IMR-90 (cell line): ENCODE measurements around the gene DBN1. TPM values are rescaled to one million over a fixed set of nuclear protein-coding genes. Genes with fewer than 3 reads are reported as not detected.

Experiments
- ATAC-seq: fragments of 200-7000 bp; cut with Tn5 transposase; 2 replicates; pipeline ENCODE4 v1.9.1; 2020; ENCODE audit warnings: low read depth, mild to moderate bottlenecking, moderate library complexity
- BruUV-seq: library from RNA; stranded (reverse); fragments of 400-500 nt; replicated peaks from 2 replicates; lab custom pipeline; 2021; lab: Mats Ljungman, UMichigan
- CTCF ChIA-PET: fragments of 300-600 bp; formaldehyde crosslinking; extraction: SDS; loops from one replicate; lab custom pipeline; 2021; ENCODE audit warnings: antibody characterized with exemption; lab: Yijun Ruan, JAX
- POLR2A ChIA-PET: fragments of 300-600 bp; sonication (Branson Sonifier 250); formaldehyde crosslinking; loops from one replicate; lab custom pipeline; 2022; ENCODE audit warnings: antibody characterized with exemption; ENCODE audit not compliant: unreplicated experiment; lab: Charles Lee
- DNase-seq: peaks from one replicate; pipeline ENCODE4 v3.0.0; 2013
- H2AFZ ChIP-seq: replicated peaks from 2 replicates; pipeline ENCODE3; 2013; ENCODE audit warnings: low read length, mild to moderate bottlenecking; ENCODE audit not compliant: poor library complexity
- H2AK5ac ChIP-seq: 2 replicates; pipeline ENCODE4 v1.6.1; 2013; ENCODE audit warnings: low read depth, low read length, inconsistent platforms
- H2AK9ac ChIP-seq: replicated peaks from 2 replicates; pipeline ENCODE3; 2013; ENCODE audit warnings: mild to moderate bottlenecking, low read depth, low read length, moderate library complexity; ENCODE audit not compliant: poor library complexity
- H2BK120ac ChIP-seq: 2 replicates; pipeline ENCODE4 v1.6.1; 2013; ENCODE audit warnings: low read depth, low read length, inconsistent platforms
- H2BK15ac ChIP-seq: 3 replicates; pipeline ENCODE4 v1.6.1; 2013; ENCODE audit warnings: low read depth, low read length, inconsistent platforms
- H2BK20ac ChIP-seq: 2 replicates; pipeline ENCODE4 v1.6.1; 2013; ENCODE audit warnings: low read depth, mild to moderate bottlenecking, inconsistent platforms, low read length, moderate library complexity
- H2BK5ac ChIP-seq: 2 replicates; pipeline ENCODE4 v1.6.1; 2013; ENCODE audit warnings: mild to moderate bottlenecking, low read depth, low read length, inconsistent platforms; ENCODE audit not compliant: poor library complexity, severe bottlenecking
- H3K14ac ChIP-seq: replicated peaks from 2 replicates; pipeline ENCODE4 v1.6.1; 2013; ENCODE audit warnings: low read depth, low read length, inconsistent platforms
- H3K18ac ChIP-seq: 2 replicates; pipeline ENCODE4 v1.6.1; 2013; ENCODE audit warnings: low read depth, low read length, control low read depth
- H3K23ac ChIP-seq: 2 replicates; pipeline ENCODE4 v1.6.1; 2013; ENCODE audit warnings: low read depth, low read length, inconsistent platforms
- H3K27ac ChIP-seq: 2 replicates; pipeline ENCODE4 v1.5.1; 2013; ENCODE audit warnings: mild to moderate bottlenecking, control low read depth, low read length; ENCODE audit not compliant: insufficient read depth
- H3K27me3 ChIP-seq: 2 replicates; pipeline ENCODE4 v1.6.1; 2013; ENCODE audit warnings: low read length; ENCODE audit not compliant: control insufficient read depth, insufficient read depth
- H3K36me3 ChIP-seq: 2 replicates; pipeline ENCODE4 v1.6.1; 2013; ENCODE audit warnings: low read length, mixed read lengths; ENCODE audit not compliant: control insufficient read depth, insufficient read depth
- H3K4ac ChIP-seq: 2 replicates; pipeline ENCODE4 v1.6.1; 2013; ENCODE audit warnings: low read depth, low read length, inconsistent platforms
- H3K4me1 ChIP-seq: 2 replicates; pipeline ENCODE4 v1.6.1; 2013; ENCODE audit warnings: low read length, mixed read lengths; ENCODE audit not compliant: control insufficient read depth, insufficient read depth
- H3K4me2 ChIP-seq: 2 replicates; pipeline ENCODE4 v1.6.1; 2013; ENCODE audit warnings: low read depth, mild to moderate bottlenecking, control low read depth, low read length, moderate library complexity
- H3K4me3 ChIP-seq: 2 replicates; pipeline ENCODE4 v1.5.1; 2013; ENCODE audit warnings: low read depth, mild to moderate bottlenecking, control low read depth, low read length, moderate library complexity; ENCODE audit not compliant: insufficient read depth
- H3K56ac ChIP-seq: 2 replicates; pipeline ENCODE4 v1.6.1; 2013; ENCODE audit warnings: low read length, inconsistent platforms; ENCODE audit not compliant: insufficient read depth; ENCODE audit errors: extremely low read depth
- H3K79me1 ChIP-seq, 2 experiments: 2 replicates each; pipeline ENCODE4 v1.6.1; 2013; ENCODE audit warnings: low read length in 2 of 2, inconsistent platforms in 1 of 2, low read depth in 1 of 2
- H3K9ac ChIP-seq: 2 replicates; pipeline ENCODE4 v1.6.1; 2013; ENCODE audit warnings: low read depth, low read length, control low read depth
- H3K9me1 ChIP-seq: 2 replicates; pipeline ENCODE4 v1.6.1; 2013; ENCODE audit warnings: low read length, inconsistent platforms; ENCODE audit not compliant: insufficient read depth
- H3K9me3 ChIP-seq: 2 replicates; pipeline ENCODE4 v1.6.1; 2013; ENCODE audit warnings: low read length; ENCODE audit not compliant: control insufficient read depth, insufficient read depth
- H4K20me1 ChIP-seq: 2 replicates; pipeline ENCODE4 v1.6.1; 2013; ENCODE audit warnings: low read length, inconsistent platforms; ENCODE audit not compliant: insufficient read depth
- H4K5ac ChIP-seq: 2 replicates; pipeline ENCODE4 v1.6.1; 2013; ENCODE audit warnings: mild to moderate bottlenecking, low read depth, low read length, control low read depth
- H4K8ac ChIP-seq, 2 experiments: 2 replicates each; pipeline ENCODE4 v1.6.1; 2013; ENCODE audit warnings: low read depth in 2 of 2, low read length in 2 of 2, control low read depth in 1 of 2, inconsistent platforms in 1 of 2
- H4K91ac ChIP-seq: 2 replicates; pipeline ENCODE4 v1.6.1; 2013; ENCODE audit warnings: low read depth, low read length, inconsistent platforms; ENCODE audit not compliant: insufficient read depth
- BHLHE40 ChIP-seq: fragments of 150-350 bp; IDR thresholded peaks from 2 replicates; pipeline ENCODE4 v1.6.1; 2016; ENCODE audit warnings: mild to moderate bottlenecking, low read depth, low read length
- CEBPB ChIP-seq: IDR thresholded peaks from 2 replicates; pipeline ENCODE4 v1.6.1; 2012; ENCODE audit warnings: low read depth, low read length, improper control_type of control experiment
- CHD1 ChIP-seq: IDR thresholded peaks from 2 replicates; pipeline ENCODE4 v1.6.1; 2012; ENCODE audit warnings: low read depth, low read length, improper control_type of control experiment
- MAFK ChIP-seq: IDR thresholded peaks from 2 replicates; pipeline ENCODE4 v1.6.1; 2012; ENCODE audit warnings: low read depth, low read length, improper control_type of control experiment
- NFE2L2 ChIP-seq: fragments of 150-350 bp; IDR thresholded peaks from 2 replicates; pipeline ENCODE4 v1.6.1; 2016; ENCODE audit warnings: low read depth, mild to moderate bottlenecking, low read length
- POLR2A ChIP-seq: IDR thresholded peaks from 2 replicates; pipeline ENCODE4 v1.6.1; 2012; ENCODE audit warnings: mild to moderate bottlenecking, low read depth, low read length
- RAD21 ChIP-seq: IDR thresholded peaks from 2 replicates; pipeline ENCODE4 v1.6.1; 2012; ENCODE audit warnings: low read length, improper control_type of control experiment
- WGBS, 2 experiments: methylation state at CpG; one replicate each; pipeline versions ENCODE4 v1.1.5 to v1.1.7; 2013; ENCODE audit warnings: missing lambda C conversion rate in 2 of 2; ENCODE audit not compliant: insufficient read length in 1 of 2; ENCODE audit errors: extremely low coverage in 2 of 2; 5-methylcytosine and 5-hydroxymethylcytosine counted together
- dilution Hi-C: fragments of 300-500 bp; cut with HindIII; formaldehyde crosslinking; loops from one replicate; pipeline ENCODE4 v1.14.3; 2018; ENCODE audit warnings: low sequenced_read_pairs; ENCODE audit not compliant: unreplicated experiment
- in situ Hi-C: fragments of 300-500 bp; cut with MboI; formaldehyde crosslinking; loops from 3 replicates; pipeline ENCODE4 v1.14.3; 2019; ENCODE audit warnings: low sequenced_read_pairs, inconsistent platforms, mixed read lengths
- intact Hi-C: fragments of 100-400 bp; cut with micrococcal nuclease; formaldehyde crosslinking; loops from 2 replicates; pipeline ENCODE4 v1.10.0; 2022
- polyA plus RNA-seq, 3 experiments: library from polyadenylated mRNA; depleted of rRNA; stranded (reverse); fragments of >200 nt; gene quantifications; 2 replicates each; pipeline ENCODE4 v1.2.3, GENCODE V29; 2012; ENCODE audit warnings: low replicate concordance in 1 of 3
- total RNA-seq: library from RNA; depleted of rRNA; stranded (reverse); fragments of >200 nt; gene quantifications from 2 replicates; pipeline ENCODE4 v1.2.3, GENCODE V29; 2012

The DBN1 gene
- total and polyA plus RNA-seq, 2 of the 4 experiments (the other 2 are of a cell fraction): 122 to 187 TPM

DNA sequence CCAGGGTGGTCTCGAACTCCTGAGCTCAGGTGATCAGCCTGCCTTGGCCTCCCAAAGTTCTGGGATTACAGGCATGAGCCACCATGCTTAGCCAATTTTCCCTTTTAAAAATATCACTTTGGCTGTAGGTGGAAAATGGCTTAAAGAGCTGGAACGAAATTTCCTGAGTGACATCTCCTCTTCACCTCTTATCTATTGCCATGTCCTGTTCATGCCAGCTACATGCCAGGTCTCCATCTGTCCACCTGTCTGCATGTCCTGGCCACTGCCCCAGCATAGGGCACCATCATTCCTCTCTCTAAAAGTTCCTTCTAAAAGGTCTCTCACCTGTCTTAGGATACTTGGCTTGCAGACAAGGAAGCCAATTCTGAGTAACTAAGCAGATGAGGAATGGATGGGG is 49.8 kb downstream of the DBN1 start:
- H3K4ac ChIP-seq: no peak overlapping the region
- H3K18ac ChIP-seq: no peak overlapping the region
- no peak overlapping the region for H3K4me3 ChIP-seq
- peak overlapping the region; percentile 24 for H2AK9ac ChIP-seq
- intact Hi-C loops (no loop called here), in situ Hi-C loops (no loop called here), dilution Hi-C loops (no loop called here)
- H2BK15ac ChIP-seq: no peak overlapping the region
- no peak overlapping the region for H4K91ac ChIP-seq
- no peaks in the 10 kb centered on the region for H3K9me3 ChIP-seq
- H4K8ac ChIP-seq: no peak overlapping the region
- H3K27ac ChIP-seq: no peak overlapping the region
- H2BK20ac ChIP-seq: no peak overlapping the region
- no peak overlapping the region for H2AK5ac ChIP-seq
- H3K4me1 ChIP-seq: peaks cover 13% of the 10 kb centered on the region
- no peak overlapping the region for H3K9ac ChIP-seq
- H4K5ac ChIP-seq: no peak overlapping the region
- no TSS peak for BruUV-seq
- no peaks in the 10 kb centered on the region for H3K36me3 ChIP-seq
- no CpG with 5 or more reads among the region's 2 CpGs for WGBS, 2 experiments
- peaks cover 9 to 25% of the 10 kb centered on the region in 2 experiments for H3K79me1 ChIP-seq
- H2BK120ac ChIP-seq: no peak overlapping the region
- no peak overlapping the region for H3K14ac ChIP-seq
- no peak overlapping the region for H3K4me2 ChIP-seq
- ATAC-seq (no peak), DNase-seq (no peak)
- POLR2A ChIA-PET: no interaction called here
- peak overlapping the region; percentile 61 for H2AFZ ChIP-seq
- no peak overlapping the region for H3K23ac ChIP-seq
- H4K20me1 ChIP-seq: peaks cover 8% of the 10 kb centered on the region; the same call in 1 of the 2 replicates
- TF ChIP-seq NFE2L2 (no peak), POLR2A (no peak), RAD21 (no peak), CEBPB (no peak), BHLHE40 (no peak), MAFK (no peak), CHD1 (no peak)
- H3K27me3 ChIP-seq: no peaks in the 10 kb centered on the region
- H3K56ac ChIP-seq: no peak overlapping the region
- H2BK5ac ChIP-seq: no peak overlapping the region
- CTCF ChIA-PET: interaction anchor here (0.6 to 0.8 kb wide), 2 partner anchors 20 to 34 kb away, joined by 3 read pairs; no protein-coding TSS in a partner anchor
- H3K9me1 ChIP-seq: peaks cover 15% of the 10 kb centered on the region
